ENCODE results near the gene HM13. TPM values are rescaled to one million over a fixed set of nuclear protein-coding genes. Genes with fewer than 3 reads are reported as not detected.
A peak's percentile ranks its signal among the peaks of the same experiment; 100 is the strongest.

Gene HM13
- total RNA-seq, 1 experiment from 2014 or later, result 103 TPM

DNA sequence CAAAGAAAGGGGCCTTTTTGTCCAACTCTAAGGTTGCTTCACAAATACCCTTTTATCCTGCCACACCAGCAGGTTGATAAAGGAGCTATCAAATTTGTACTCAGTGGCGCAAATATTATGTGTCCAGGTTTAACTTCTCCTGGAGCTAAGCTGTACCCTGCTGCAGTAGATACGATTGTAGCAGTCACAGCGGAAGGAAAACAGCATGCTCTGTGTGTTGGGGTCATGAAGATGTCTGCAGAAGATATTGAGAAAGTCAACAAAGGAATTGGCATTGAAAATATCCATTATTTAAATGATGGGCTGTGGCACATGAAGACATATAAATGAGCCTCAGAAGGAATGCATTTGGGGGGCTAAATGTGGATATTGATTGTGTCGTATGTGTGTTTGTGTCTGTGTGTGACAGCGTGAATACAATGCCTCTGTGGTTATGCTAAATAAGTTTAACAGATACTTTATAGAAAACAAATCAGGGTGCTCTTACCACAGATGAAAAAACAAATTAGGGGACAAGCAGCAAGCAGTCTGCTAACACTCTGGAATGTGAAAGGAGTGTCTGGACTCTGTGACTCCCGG lies 33.6 kb downstream of the HM13 start:
- TF ChIP-seq, protein P1, sequence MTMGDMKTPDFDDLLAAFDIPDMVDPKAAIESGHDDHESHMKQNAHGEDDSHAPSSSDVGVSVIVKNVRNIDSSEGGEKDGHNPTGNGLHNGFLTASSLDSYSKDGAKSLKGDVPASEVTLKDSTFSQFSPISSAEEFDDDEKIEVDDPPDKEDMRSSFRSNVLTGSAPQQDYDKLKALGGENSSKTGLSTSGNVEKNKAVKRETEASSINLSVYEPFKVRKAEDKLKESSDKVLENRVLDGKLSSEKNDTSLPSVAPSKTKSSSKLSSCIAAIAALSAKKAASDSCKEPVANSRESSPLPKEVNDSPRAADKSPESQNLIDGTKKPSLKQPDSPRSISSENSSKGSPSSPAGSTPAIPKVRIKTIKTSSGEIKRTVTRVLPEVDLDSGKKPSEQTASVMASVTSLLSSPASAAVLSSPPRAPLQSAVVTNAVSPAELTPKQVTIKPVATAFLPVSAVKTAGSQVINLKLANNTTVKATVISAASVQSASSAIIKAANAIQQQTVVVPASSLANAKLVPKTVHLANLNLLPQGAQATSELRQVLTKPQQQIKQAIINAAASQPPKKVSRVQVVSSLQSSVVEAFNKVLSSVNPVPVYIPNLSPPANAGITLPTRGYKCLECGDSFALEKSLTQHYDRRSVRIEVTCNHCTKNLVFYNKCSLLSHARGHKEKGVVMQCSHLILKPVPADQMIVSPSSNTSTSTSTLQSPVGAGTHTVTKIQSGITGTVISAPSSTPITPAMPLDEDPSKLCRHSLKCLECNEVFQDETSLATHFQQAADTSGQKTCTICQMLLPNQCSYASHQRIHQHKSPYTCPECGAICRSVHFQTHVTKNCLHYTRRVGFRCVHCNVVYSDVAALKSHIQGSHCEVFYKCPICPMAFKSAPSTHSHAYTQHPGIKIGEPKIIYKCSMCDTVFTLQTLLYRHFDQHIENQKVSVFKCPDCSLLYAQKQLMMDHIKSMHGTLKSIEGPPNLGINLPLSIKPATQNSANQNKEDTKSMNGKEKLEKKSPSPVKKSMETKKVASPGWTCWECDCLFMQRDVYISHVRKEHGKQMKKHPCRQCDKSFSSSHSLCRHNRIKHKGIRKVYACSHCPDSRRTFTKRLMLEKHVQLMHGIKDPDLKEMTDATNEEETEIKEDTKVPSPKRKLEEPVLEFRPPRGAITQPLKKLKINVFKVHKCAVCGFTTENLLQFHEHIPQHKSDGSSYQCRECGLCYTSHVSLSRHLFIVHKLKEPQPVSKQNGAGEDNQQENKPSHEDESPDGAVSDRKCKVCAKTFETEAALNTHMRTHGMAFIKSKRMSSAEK (CRISPR knock-in tag; IDR thresholded peaks at IDR 0.05; ENCODE audit: borderline replicate concordance), result no peak
- TF ChIP-seq, protein P2, sequence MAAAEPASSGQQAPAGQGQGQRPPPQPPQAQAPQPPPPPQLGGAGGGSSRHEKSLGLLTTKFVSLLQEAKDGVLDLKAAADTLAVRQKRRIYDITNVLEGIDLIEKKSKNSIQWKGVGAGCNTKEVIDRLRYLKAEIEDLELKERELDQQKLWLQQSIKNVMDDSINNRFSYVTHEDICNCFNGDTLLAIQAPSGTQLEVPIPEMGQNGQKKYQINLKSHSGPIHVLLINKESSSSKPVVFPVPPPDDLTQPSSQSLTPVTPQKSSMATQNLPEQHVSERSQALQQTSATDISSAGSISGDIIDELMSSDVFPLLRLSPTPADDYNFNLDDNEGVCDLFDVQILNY (CRISPR knock-in tag; IDR thresholded peaks at IDR 0.05), result no peak
- no peak for TF ChIP-seq JUN (CRISPR knock-in tag; IDR thresholded peaks at IDR 0.05)
- TF ChIP-seq, protein P3, sequence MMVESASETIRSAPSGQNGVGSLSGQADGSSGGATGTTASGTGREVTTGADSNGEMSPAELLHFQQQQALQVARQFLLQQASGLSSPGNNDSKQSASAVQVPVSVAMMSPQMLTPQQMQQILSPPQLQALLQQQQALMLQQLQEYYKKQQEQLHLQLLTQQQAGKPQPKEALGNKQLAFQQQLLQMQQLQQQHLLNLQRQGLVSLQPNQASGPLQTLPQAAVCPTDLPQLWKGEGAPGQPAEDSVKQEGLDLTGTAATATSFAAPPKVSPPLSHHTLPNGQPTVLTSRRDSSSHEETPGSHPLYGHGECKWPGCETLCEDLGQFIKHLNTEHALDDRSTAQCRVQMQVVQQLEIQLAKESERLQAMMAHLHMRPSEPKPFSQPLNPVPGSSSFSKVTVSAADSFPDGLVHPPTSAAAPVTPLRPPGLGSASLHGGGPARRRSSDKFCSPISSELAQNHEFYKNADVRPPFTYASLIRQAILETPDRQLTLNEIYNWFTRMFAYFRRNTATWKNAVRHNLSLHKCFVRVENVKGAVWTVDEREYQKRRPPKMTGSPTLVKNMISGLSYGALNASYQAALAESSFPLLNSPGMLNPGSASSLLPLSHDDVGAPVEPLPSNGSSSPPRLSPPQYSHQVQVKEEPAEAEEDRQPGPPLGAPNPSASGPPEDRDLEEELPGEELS (CRISPR knock-in tag; IDR thresholded peaks at IDR 0.05), result no peak
- TF ChIP-seq, protein P4, sequence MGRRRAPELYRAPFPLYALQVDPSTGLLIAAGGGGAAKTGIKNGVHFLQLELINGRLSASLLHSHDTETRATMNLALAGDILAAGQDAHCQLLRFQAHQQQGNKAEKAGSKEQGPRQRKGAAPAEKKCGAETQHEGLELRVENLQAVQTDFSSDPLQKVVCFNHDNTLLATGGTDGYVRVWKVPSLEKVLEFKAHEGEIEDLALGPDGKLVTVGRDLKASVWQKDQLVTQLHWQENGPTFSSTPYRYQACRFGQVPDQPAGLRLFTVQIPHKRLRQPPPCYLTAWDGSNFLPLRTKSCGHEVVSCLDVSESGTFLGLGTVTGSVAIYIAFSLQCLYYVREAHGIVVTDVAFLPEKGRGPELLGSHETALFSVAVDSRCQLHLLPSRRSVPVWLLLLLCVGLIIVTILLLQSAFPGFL (CRISPR knock-in tag; IDR thresholded peaks at IDR 0.05; ENCODE audit: borderline replicate concordance), result no peak
- no peak for TF ChIP-seq ZNF416 (CRISPR knock-in tag; IDR thresholded peaks at IDR 0.05)
- H3K27me3 Mint-ChIP-seq (ENCODE audit: low read depth), result no peaks in the 10 kb centered on the region
- peak overlapping the region; percentile 91 for H3K4me3 Mint-ChIP-seq
- no peak for ATAC-seq
- H3K4me1 Mint-ChIP-seq, result 0 out of 2 replicates have a peak, but pooled peaks cover 4% of the 10 kb centered on the region
- H3K36me3 Mint-ChIP-seq, result peaks cover 55% of the 10 kb centered on the region
- no peak for DNase-seq (ENCODE audit: low spot score)
- H3K27ac Mint-ChIP-seq, result peak overlapping the region; percentile 99
- H3K9me3 Mint-ChIP-seq, result no peaks in the 10 kb centered on the region
- ChIA-PET POLR2A (no interaction called here), CTCF (interaction anchor here (0.8 to 4.3 kb wide), 4 partner anchors 10 to 114 kb away, joined by 3 to 36 read pairs (median 4); no protein-coding TSS in a partner anchor)

DNA sequence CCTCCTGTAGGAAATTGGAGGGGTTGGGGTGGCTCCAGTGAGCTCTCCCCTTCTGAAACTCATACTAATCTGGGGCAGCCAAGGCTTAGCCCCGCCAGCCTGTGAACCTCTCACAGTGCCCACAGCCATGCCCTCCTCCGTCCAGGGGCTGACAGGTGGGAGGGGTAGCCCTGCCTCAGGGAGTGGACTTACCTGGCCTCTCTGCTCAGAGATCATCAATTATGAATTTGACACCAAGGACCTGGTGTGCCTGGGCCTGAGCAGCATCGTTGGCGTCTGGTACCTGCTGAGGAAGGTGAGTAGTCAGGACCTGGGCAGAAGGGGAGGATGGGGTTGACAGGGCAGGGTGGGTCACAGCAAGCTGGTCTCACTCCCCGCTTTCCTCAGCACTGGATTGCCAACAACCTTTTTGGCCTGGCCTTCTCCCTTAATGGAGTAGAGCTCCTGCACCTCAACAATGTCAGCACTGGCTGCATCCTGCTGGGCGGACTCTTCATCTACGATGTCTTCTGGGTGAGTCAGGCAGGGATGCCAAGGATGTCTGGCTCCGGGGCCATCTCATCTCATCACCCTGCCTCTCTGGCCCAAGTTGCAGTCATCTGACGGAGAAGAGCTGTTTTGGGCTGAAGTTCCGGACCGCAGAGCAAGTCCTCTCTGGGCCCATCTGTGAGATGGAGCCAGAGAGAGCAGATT lies 34.7 kb downstream of the HM13 start:
- no peak for ATAC-seq
- 0 out of 2 replicates have a peak, but pooled peaks cover 4% of the 10 kb centered on the region for H3K4me1 Mint-ChIP-seq
- CTCF ChIA-PET, result interaction anchor here (0.9 to 4.3 kb wide), 4 partner anchors 9 to 64 kb away, joined by 3 to 36 read pairs (median 4); no protein-coding TSS in a partner anchor

More for the DNA sequence above, 34.7 kb downstream of the HM13 start:
- H3K9me3 Mint-ChIP-seq, result no peaks in the 10 kb centered on the region
- TF ChIP-seq MXD4 (CRISPR knock-in tag; IDR thresholded peaks at IDR 0.05; ENCODE audit: borderline replicate concordance), result no peak
- TF ChIP-seq ZNF138 (CRISPR knock-in tag; conservative IDR thresholded peaks at IDR 0.05), result no peak
- no peak for TF ChIP-seq ESRRA (CRISPR knock-in tag; IDR thresholded peaks at IDR 0.05; ENCODE audit: borderline replicate concordance)
- TF ChIP-seq, protein P5, sequence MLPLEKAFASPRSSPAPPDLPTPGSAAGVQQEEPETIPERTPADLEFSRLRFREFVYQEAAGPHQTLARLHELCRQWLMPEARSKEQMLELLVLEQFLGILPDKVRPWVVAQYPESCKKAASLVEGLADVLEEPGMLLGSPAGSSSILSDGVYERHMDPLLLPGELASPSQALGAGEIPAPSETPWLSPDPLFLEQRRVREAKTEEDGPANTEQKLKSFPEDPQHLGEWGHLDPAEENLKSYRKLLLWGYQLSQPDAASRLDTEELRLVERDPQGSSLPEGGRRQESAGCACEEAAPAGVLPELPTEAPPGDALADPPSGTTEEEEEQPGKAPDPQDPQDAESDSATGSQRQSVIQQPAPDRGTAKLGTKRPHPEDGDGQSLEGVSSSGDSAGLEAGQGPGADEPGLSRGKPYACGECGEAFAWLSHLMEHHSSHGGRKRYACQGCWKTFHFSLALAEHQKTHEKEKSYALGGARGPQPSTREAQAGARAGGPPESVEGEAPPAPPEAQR (CRISPR knock-in tag; IDR thresholded peaks at IDR 0.05), result no peak
- TF ChIP-seq, protein P6, sequence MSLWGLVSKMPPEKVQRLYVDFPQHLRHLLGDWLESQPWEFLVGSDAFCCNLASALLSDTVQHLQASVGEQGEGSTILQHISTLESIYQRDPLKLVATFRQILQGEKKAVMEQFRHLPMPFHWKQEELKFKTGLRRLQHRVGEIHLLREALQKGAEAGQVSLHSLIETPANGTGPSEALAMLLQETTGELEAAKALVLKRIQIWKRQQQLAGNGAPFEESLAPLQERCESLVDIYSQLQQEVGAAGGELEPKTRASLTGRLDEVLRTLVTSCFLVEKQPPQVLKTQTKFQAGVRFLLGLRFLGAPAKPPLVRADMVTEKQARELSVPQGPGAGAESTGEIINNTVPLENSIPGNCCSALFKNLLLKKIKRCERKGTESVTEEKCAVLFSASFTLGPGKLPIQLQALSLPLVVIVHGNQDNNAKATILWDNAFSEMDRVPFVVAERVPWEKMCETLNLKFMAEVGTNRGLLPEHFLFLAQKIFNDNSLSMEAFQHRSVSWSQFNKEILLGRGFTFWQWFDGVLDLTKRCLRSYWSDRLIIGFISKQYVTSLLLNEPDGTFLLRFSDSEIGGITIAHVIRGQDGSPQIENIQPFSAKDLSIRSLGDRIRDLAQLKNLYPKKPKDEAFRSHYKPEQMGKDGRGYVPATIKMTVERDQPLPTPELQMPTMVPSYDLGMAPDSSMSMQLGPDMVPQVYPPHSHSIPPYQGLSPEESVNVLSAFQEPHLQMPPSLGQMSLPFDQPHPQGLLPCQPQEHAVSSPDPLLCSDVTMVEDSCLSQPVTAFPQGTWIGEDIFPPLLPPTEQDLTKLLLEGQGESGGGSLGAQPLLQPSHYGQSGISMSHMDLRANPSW (CRISPR knock-in tag; conservative IDR thresholded peaks at IDR 0.05; ENCODE audit: low read depth), result no peak
- no peak for TF ChIP-seq IRF2 (CRISPR knock-in tag; IDR thresholded peaks at IDR 0.05; ENCODE audit: borderline replicate concordance, low read depth)
- TF ChIP-seq CREM (CRISPR knock-in tag; IDR thresholded peaks at IDR 0.05), result no peak
- no peak for TF ChIP-seq SP1 (CRISPR knock-in tag; conservative IDR thresholded peaks at IDR 0.05)
- no peak for TF ChIP-seq NFATC4 (CRISPR knock-in tag; IDR thresholded peaks at IDR 0.05)
- TF ChIP-seq ZNF263 (CRISPR knock-in tag; IDR thresholded peaks at IDR 0.05; ENCODE audit: low read depth), result no peak
- POLR2A ChIA-PET, result no interaction called here
- no peaks in the 10 kb centered on the region for H3K27me3 Mint-ChIP-seq (ENCODE audit: low read depth)
- no peak overlapping the region for H3K27ac Mint-ChIP-seq
- no peak for DNase-seq (ENCODE audit: low spot score)
- peak overlapping the region; percentile 91 for H3K4me3 Mint-ChIP-seq
- peaks cover 55% of the 10 kb centered on the region for H3K36me3 Mint-ChIP-seq

All from WTC11 (cell line).